Endothelial cell of umbilical vein (primary cell): ENCODE data around the gene SMURF2. TPM values are rescaled to one million over a fixed set of nuclear protein-coding genes. Genes with fewer than 3 reads are reported as not detected.

ENCODE experiments used
- BruUV-seq: library from RNA; stranded (reverse); fragments of 400-500 nt; replicated peaks from 2 replicates; lab custom pipeline; 2021; lab: Mats Ljungman, UMichigan
- CTCF ChIA-PET: fragments of 300-600, 350-600 bp; sonication (Branson Sonifier 250); formaldehyde crosslinking; loops from one replicate; lab custom pipeline; 2021; ENCODE audit warnings: antibody characterized with exemption, inconsistent platforms; lab: Charles Lee
- POLR2A ChIA-PET: fragments of 300-600, 350-600 bp; sonication (Branson Sonifier 250); formaldehyde crosslinking; loops from one replicate; lab custom pipeline; 2021; ENCODE audit warnings: antibody characterized with exemption, inconsistent platforms; lab: Charles Lee
- DNase-seq: peaks from one replicate; pipeline ENCODE4 v3.0.0-alpha.2; 2011; ENCODE audit warnings: low read depth, low spot score
- FAIRE-seq: peaks from 2 replicates; lab custom pipeline; 2011; peaks lifted over from hg19 to GRCh38; lab: Jason Lieb, UNC
- H2AFZ ChIP-seq: 2 replicates; pipeline ENCODE4 v1.6.0; 2012; ENCODE audit warnings: low read depth, low read length, control low read depth, inconsistent platforms
- H3K27ac ChIP-seq: 2 replicates; pipeline ENCODE4 v1.5.1; 2011; ENCODE audit warnings: low read depth, mild to moderate bottlenecking, control low read depth, low read length, moderate library complexity; ENCODE audit not compliant: insufficient read depth
- H3K27me3 ChIP-seq, 2 experiments: 2 replicates each; pipeline versions ENCODE4 v1.6.0 to v1.6.1; 2011; ENCODE audit warnings: low read length in 2 of 2, mixed read lengths in 1 of 2; ENCODE audit not compliant: control insufficient read depth in 2 of 2, insufficient read depth in 2 of 2
- H3K36me3 ChIP-seq, 2 experiments: 2 replicates in 1 of 2; 3 replicates in 1 of 2; pipeline ENCODE4 v1.5.1; 2011; ENCODE audit warnings: low read length in 2 of 2, mild to moderate bottlenecking in 1 of 2, moderate library complexity in 1 of 2; ENCODE audit not compliant: control insufficient read depth in 2 of 2, insufficient read depth in 2 of 2; ENCODE audit errors: extremely low read depth in 1 of 2
- H3K4me1 ChIP-seq: 3 replicates; pipeline ENCODE4 v1.5.1; 2011; ENCODE audit warnings: mild to moderate bottlenecking, low read length; ENCODE audit not compliant: control insufficient read depth, insufficient read depth; ENCODE audit errors: extremely low read depth
- H3K4me2 ChIP-seq: 2 replicates; pipeline ENCODE4 v1.6.1; 2011; ENCODE audit warnings: low read length, control low read depth, mixed read lengths; ENCODE audit not compliant: insufficient read depth
- H3K4me3 ChIP-seq, 3 experiments: fragments of 200-600 bp in 1 of 3; sonication (generic), shearing (Covaris generic) in 1 of 3; replicated peaks in 1 of 3; 2 replicates each; pipeline ENCODE4 v1.5.1; 2011 to 2016; ENCODE audit warnings: control low read depth in 3 of 3, low read length in 3 of 3, mild to moderate bottlenecking in 2 of 3, inconsistent platforms in 1 of 3, low read depth in 1 of 3, moderate library complexity in 1 of 3; ENCODE audit not compliant: insufficient read depth in 1 of 3
- H3K79me2 ChIP-seq: 2 replicates; pipeline ENCODE4 v1.6.0; 2012; ENCODE audit warnings: low read length, inconsistent platforms; ENCODE audit not compliant: control insufficient read depth, insufficient read depth
- H3K9ac ChIP-seq: replicated peaks from 2 replicates; pipeline ENCODE3; 2011; ENCODE audit warnings: low read length, control low read depth; ENCODE audit not compliant: insufficient read depth; ENCODE audit errors: extremely low read depth
- H3K9me1 ChIP-seq: replicated peaks from 3 replicates; pipeline ENCODE4 v1.6.0; 2011; ENCODE audit warnings: mild to moderate bottlenecking, low read length; ENCODE audit not compliant: control insufficient read depth, insufficient read depth; ENCODE audit errors: extremely low read depth
- H3K9me3 ChIP-seq: replicated peaks from 2 replicates; pipeline ENCODE4 v1.5.1; 2012; ENCODE audit warnings: low read length, inconsistent platforms; ENCODE audit not compliant: control insufficient read depth, insufficient read depth
- H4K20me1 ChIP-seq: replicated peaks from 2 replicates; pipeline ENCODE3; 2011; ENCODE audit warnings: mild to moderate bottlenecking, low read length; ENCODE audit not compliant: control insufficient read depth, insufficient read depth; ENCODE audit errors: extremely low read depth
- CTCF ChIP-seq, 2 donors: IDR thresholded peaks; 1 replicate in 1 of 2; 2 replicates in 1 of 2; pipeline ENCODE4 v1.5.1; 2011; ENCODE audit warnings: low read length in 2 of 2, mild to moderate bottlenecking in 2 of 2, moderate library complexity in 2 of 2, control low read depth in 1 of 2, inconsistent platforms in 1 of 2, low read depth in 1 of 2; ENCODE audit not compliant: insufficient read depth in 1 of 2; ENCODE audit errors: extremely low read depth in 1 of 2
- EZH2 ChIP-seq: IDR thresholded peaks from 2 replicates; pipeline ENCODE4 v1.6.1; 2012; ENCODE audit warnings: borderline replicate concordance, low read depth, mild to moderate bottlenecking, moderate library complexity, low read length, inconsistent platforms; ENCODE audit not compliant: severe bottlenecking
- FOS ChIP-seq: IDR thresholded peaks from 2 replicates; pipeline ENCODE4 v1.6.1; 2011; ENCODE audit warnings: mild to moderate bottlenecking, low read length, moderate library complexity, borderline replicate concordance; ENCODE audit not compliant: insufficient read depth
- GATA2 ChIP-seq: IDR thresholded peaks from 2 replicates; pipeline ENCODE4 v1.7.0; 2011; ENCODE audit warnings: low read depth, mild to moderate bottlenecking, moderate library complexity, mixed read lengths, low read length; ENCODE audit not compliant: insufficient read length, insufficient read depth
- JUN ChIP-seq: IDR thresholded peaks from 2 replicates; pipeline ENCODE4 v1.6.1; 2011; ENCODE audit warnings: borderline replicate concordance, low read depth; ENCODE audit not compliant: insufficient read length, insufficient read depth
- MAX ChIP-seq: IDR thresholded peaks from 2 replicates; pipeline ENCODE4 v1.6.1; 2011; ENCODE audit not compliant: insufficient read depth, insufficient read length
- MYC ChIP-seq: IDR thresholded peaks from one replicate; pipeline ENCODE4 v1.6.1; 2011; ENCODE audit warnings: mild to moderate bottlenecking, low read depth, low read length
- POLR2A ChIP-seq: IDR thresholded peaks from 2 replicates; pipeline ENCODE4 v1.6.1; 2012; ENCODE audit warnings: low read depth, mild to moderate bottlenecking, control low read depth, low read length
- POLR2AphosphoS5 ChIP-seq: IDR thresholded peaks from 2 replicates; pipeline ENCODE4 v1.6.1; 2012; ENCODE audit warnings: low read depth, mild to moderate bottlenecking, control low read depth, low read length, moderate library complexity; ENCODE audit not compliant: insufficient read depth
- dilution Hi-C: fragments of 300-500 bp; cut with MboI; formaldehyde crosslinking; loops from one replicate; pipeline ENCODE4 v1.15.0; 2019; ENCODE audit warnings: low sequenced_read_pairs; ENCODE audit not compliant: extremely low pct_ligation_motif_present
- intact Hi-C: fragments of 100-400 bp; cut with micrococcal nuclease; formaldehyde crosslinking; loops from one replicate; pipeline ENCODE4 v1.10.0; 2022
- polyA plus RNA-seq, 4 experiments: library from polyadenylated mRNA; depleted of rRNA in 3 of 4; stranded (reverse) in 3 of 4; unstranded in 1 of 4; fragments of >200 nt; gene quantifications; 2 replicates each; pipeline versions ENCODE4 v1.2.1 to v1.2.3, GENCODE V29; 2011 to 2012; ENCODE audit warnings: missing spikeins in 1 of 4
- total RNA-seq: library from RNA; stranded (reverse); gene quantifications from 2 replicates; pipeline ENCODE4 v1.2.3, GENCODE V29; 2021

The SMURF2 gene
- total and polyA plus RNA-seq, 2 donors (not counting 3 experiments of a cell fraction or from before 2014, with no cell fraction given), result 32.9 to 105 TPM

GRCh38 chr17:64565563-64565962 lies 96.5 kb downstream of the SMURF2 start:
- Histone ChIP-seq H3K9me1 (no peaks in the 10 kb centered on the region), H3K27ac (no peak overlapping the region), H2AFZ (no peak overlapping the region), H3K79me2 (peaks cover 68% of the 10 kb centered on the region), H3K9me3 (no peaks in the 10 kb centered on the region), H3K4me2 (no peak overlapping the region), H3K36me3 (peaks cover 13 to 36% of the 10 kb centered on the region in 2 experiments), H3K9ac (no peak overlapping the region), H4K20me1 (no peaks in the 10 kb centered on the region), H3K4me1 (no peaks in the 10 kb centered on the region), H3K27me3 (no peaks in the 10 kb centered on the region), H3K4me3 (no peak overlapping the region)
- ChIA-PET POLR2A (no interaction called here), CTCF (interaction anchor here (0.7 kb wide), 1 partner anchor 11 kb away, joined by 3 read pairs; no protein-coding TSS in a partner anchor)
- TF ChIP-seq POLR2AphosphoS5 (no peak), MYC (no peak), CTCF (IDR thresholded peaks at IDR 0.05; ENCODE audit: extremely low read depth in 1 of 2, insufficient read depth in 1 of 2, low read depth in 1 of 2, low read length in 2 of 2) (no peak), EZH2 (no peak), GATA2 (no peak), JUN (no peak), POLR2A (no peak), MAX (no peak), FOS (no peak)
- intact Hi-C loops, result no loop called here
- dilution Hi-C loops, result no loop called here
- FAIRE-seq (no peak), DNase-seq (no peak)
- BruUV-seq, result no TSS peak
